HG03432 (cell line): ENCODE measurements around the gene SLC4A7.
"Not testable (repeated sequence)": the region's sequence is repeated elsewhere in the genome, so short reads cannot be mapped to it uniquely, and the experiment has no call there.

Experiments
- ATAC-seq: cut with Tn5 transposase; IDR thresholded peaks from one replicate; pipeline ENCODE4 v1.9.1; 2021; ENCODE audit warnings: mild to moderate bottlenecking, moderate library complexity; ENCODE audit not compliant: unreplicated experiment

The SLC4A7 gene

DNA sequence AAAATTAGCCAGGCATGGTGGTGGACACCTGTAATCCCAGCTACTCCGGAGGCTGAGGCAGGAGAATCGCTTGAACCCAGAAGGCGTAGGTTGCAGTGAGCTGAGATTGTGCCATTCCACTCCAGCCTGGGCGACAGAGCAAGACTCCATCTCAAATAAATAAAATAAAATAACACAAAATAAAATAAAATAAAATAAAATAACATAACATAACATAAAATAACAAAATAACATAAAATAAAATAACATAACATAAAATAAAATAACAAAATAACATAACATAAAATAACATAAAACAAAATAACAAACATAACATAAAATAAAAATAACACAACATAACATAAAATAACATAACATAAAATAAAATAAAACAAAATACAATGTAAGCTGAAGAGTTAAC is 45.8 kb downstream of the SLC4A7 start:
- ATAC-seq = not testable (repeated sequence)

DNA sequence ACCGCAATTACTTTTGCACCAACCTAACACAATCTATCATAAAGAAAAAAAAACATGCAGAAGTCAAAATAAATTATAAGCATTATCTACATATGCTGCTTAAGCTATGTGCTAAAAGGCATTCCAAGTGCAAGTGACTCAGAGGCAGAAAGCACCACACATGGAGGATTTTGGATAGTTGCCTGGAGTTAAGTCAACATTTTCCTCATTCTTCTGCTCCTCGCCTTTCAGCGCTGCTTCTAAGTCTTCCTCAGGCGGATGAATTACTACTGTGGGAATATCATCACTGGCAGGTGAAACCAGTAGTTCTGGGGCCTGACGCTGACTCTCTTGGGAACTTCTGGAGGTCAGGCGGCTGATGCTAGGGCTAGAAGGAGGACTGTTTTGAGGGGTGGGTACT is 53.1 kb downstream of the SLC4A7 start:
- ATAC-seq = no peak

GRCh38 chr3:27429909-27430308 is 54.3 kb downstream of the SLC4A7 start:
- ATAC-seq = no peak

DNA sequence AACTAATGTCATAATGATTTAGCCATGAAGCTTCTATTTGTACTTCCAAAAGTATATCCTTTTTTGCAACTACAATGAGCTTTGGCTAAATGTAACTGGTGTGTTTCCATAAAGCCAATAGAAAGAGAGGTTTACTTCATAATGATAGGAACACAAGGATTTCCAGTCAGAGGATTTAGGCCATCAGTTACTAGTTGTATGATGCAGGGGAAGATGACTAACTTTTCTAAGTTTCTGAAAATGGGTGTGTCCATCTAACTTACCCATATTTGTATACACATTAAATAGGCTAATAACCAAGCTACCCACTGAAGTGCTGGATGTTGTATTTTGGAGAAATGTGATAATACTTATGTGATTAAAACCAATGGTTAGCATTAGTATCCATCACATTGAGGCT is 55.7 kb downstream of the SLC4A7 start:
- ATAC-seq = no peak

- ATAC-seq = no peak
These were observed 57.3 kb downstream of the SLC4A7 start for GRCh38 chr3:27426926-27427325.

GRCh38 chr3:27425896-27426565 is 58.2 kb downstream of the SLC4A7 start:
- no peak for ATAC-seq

- not testable (repeated sequence) for ATAC-seq
These were observed 59.2 kb downstream of the SLC4A7 start for GRCh38 chr3:27424812-27425521.

DNA sequence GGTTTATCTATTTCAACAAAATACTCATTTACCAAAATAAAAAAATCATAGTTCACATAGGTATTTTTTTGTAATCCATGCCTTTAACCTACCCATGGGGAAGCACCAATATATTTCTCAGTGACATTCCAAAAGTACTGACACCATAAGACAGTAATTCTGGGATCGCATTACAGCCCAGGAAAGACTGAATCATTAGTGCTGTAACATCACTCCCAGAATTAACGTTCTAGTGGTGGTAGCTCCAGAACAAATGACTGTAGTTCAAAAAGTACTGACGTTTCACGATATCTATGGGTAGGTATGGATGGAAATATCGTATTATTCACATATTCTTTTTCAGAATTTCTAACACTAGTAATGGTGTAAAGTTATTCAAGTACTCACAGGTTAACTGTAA is 60.7 kb downstream of the SLC4A7 start:
- ATAC-seq = no peak

- no peak for ATAC-seq
These were observed 61.6 kb downstream of the SLC4A7 start for GRCh38 chr3:27422617-27423016.

DNA sequence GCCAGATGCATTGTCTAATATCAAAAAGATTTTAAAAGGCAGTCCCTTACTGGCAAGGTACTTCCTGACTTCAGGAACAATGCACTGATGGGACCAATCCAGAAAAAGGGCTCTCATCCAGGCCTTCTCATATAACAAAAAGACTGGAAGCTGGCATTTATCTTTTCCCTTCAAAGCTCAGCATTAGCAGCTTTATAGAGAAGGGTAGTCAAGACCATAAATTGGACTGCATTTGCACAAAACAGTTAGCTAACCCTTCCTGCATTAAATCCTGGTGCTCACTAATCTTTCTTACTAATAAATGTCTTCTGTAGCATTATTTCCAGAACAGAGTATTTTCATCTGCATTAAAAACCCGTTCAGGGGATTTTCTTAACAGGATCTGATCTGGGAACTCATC is 69.0 kb downstream of the SLC4A7 start:
- ATAC-seq = no peak

DNA sequence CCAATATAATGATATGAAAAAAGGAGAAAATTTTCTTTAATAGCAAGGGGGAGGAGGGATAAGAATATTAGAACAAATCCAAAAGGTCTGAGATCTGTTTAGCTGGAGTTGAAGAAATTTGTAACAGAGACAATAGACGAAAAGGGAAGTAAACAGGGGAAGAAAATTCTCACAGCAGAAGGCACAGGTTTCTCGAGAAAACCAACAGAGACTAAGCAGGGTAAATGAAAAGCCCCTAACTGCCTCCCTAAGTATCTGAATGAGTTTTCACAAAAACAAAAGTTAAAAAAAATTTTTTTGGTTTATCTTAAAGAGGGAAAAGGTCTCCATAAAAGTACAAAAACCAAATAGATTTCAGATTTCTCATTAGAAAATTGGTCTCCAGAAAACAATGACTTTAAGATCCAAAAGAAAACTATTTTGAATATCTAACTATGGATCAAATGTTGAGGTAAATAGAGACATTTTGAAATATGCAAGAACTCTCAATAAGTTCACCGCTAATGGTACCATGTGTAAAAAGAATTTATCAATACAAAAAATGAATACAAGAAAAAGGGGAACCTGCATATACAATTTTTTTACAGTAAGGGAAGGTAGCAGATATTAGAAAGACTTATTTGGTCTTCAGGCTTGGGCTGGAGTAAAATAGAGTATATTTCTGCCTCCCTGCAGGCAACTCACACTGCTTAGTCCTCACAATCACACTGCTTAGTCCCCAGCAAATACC is 91.1 kb downstream of the SLC4A7 start:
- ATAC-seq = peak; percentile 89

DNA sequence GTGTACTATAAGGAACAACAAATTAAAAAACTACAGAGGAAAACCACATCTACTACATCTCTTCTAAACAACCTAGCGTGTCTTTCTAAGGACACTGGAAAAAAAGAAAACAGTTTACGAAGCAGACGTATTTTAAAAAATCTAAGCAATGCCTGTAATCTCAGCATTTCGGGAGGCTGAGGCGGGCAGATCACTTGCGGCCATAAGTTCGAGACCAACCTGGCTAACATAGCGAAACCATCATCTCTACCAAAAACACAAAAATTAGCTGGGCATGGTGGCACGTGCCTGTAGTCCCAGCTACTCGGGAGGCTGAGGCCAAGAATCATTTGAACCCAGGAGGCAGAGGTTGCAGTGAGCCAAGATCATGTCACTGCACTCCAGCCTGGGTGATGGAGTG is 91.8 kb downstream of the SLC4A7 start:
- not testable (repeated sequence) for ATAC-seq

DNA sequence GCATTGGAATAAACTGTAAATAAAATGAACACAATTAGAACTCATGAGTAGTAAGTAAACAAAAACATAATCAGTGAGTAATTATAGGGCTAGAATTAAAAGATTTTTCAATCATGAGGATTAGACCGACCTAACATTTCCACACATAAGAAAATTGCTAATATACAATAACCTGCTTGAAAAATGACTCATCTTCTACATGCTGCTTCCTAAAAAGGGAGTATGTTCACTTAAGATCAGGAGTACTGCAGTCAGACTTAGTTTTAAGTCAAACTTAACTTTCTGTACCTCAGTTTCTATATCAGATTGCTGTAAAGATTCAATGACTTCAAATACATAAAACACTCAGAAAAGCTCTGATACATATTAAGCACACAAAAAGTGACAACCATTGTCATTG is 92.4 kb downstream of the SLC4A7 start:
- no peak for ATAC-seq

DNA sequence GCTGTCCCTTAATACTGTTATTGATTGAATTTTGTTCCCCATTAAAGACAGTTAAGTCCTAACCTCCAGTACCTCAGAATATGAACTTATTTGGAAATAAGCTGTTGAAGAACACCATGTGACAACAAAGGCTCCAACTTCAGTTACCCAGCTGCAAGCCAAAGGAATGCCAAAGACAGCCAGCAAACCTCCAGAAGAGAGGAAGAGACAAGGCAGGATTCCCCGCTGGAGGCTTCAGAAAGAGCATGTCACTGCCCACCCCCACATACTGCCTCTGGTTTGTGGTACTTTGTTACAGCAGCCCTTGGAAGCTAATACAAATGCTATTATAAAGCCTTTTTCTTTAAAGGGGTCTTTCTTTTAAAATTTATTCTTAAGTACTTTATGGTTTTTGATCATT is 96.6 kb downstream of the SLC4A7 start:
- ATAC-seq = no peak

- ATAC-seq = no peak
These were observed 98.7 kb downstream of the SLC4A7 start for GRCh38 chr3:27385504-27385903.

DNA sequence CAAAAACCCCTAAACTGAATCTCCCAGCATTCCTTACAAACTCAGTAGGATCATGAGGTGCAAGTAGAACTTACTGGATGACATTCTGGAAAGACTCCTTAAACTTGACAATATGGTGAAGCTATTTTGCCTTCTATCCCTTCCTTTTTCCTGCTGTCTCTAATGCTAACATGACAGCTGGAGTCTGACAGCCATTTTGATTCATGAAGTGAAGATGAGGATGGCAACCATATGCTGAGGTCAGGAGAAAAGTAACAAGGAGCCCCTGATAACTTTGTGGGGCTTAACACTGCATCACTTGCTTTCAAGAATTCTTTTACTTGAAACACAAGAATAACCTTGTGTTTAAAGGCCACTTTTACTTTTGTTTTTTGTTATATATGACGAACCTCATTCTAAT is 100.0 kb downstream of the SLC4A7 start:
- ATAC-seq = no peak

GRCh38 chr3:27380433-27381357 is 103.5 kb downstream of the SLC4A7 start:
- ATAC-seq = no peak

DNA sequence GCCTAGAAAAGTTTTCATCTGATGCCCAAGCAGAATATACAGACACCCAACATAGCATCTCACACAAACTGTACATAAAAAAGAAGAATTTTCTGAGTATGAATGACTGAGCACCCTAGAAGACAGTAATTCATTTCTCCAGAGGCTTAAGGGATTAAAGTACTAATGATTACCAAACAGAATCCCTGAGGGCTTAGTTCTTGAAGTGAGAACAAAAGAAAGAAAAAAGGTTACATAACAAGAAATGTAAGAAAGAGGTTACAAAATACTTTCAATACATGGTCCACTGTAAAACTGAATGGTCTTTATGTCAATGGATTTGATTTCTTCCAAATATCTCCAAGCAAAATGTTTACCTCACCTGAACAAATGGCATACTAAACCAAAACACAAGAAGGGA is 105.9 kb downstream of the SLC4A7 start:
- no peak for ATAC-seq

- ATAC-seq = no peak
These were observed 107.9 kb downstream of the SLC4A7 start for GRCh38 chr3:27376109-27376772.

DNA sequence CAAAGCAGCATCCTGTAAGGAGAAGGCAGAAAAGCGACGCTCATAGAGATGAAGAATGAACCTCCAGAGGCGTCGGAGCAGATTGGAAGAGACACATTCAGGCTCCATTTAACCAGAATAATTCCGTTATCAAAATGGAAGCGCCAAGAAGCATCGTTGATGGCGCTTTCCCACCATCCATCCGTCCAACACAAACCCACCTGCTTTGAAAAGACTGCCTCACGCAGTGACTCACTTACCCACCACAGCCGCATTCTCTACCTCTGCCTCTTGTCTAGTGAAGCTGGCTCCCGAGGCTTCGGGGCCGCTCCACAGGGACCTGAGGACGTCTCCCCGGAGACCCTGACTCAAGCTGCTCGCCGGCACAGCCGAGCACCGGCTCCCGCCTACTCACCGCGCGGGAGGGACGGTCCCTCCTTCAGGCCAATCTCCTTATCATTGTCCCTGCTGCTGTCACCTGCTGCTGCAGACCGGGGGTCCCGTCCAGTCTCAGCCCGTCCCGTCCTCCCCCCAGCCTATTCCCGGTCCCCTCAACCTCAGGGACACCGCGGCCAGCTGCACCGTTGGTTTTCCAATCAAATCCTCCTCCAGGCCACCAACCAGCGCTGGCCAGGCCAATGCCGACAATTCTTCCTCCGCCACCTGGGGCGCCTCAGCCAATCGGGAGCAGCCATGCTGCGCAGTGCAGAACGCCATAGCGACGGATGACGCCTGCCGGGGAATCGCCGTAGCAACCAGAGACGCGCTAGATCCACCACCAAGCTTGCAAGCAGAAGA is 115.2 kb downstream of the SLC4A7 start, which contains the start of gene NEK10:
TSS of gene NEK10 (minus strand) at position 553 of the 777 bp plus-strand sequence. CDS start 16,501 bp downstream, outside the sequence.
- ATAC-seq = peak; percentile 100
